HG02840 (cell line): ENCODE data around the gene MEGF11.

Experiments
- ATAC-seq: cut with Tn5 transposase; IDR thresholded peaks from one replicate; pipeline ENCODE4 v1.9.1; 2021; ENCODE audit warnings: mild to moderate bottlenecking, moderate library complexity, moderate number of reproducible peaks; ENCODE audit not compliant: unreplicated experiment, low FRiP score

Gene MEGF11

GRCh38 chr15:66222273-66223198 lies 31.0 kb downstream of the MEGF11 start:
- no peak for ATAC-seq

DNA sequence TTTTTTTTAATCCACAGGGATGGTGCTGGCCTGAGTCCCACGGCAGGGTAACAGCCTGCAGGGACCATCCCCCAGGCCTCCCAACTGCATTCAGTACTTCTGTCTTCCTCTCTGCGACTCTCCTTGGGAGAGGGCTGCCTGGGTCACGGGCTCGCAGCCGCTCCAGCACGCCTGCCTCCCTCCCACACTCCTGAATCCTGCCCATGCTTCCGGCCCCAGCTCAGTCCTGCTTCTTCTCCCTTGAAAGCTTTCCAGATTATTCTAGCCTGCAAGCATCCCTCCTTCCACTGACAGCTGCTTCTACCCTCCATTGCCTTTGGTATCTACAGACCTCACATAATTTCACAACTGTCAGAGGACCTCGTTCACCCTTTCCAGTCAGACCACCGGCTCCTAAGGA lies 32.4 kb downstream of the MEGF11 start:
- ATAC-seq, result no peak

GRCh38 chr15:66220601-66221000 lies 32.9 kb downstream of the MEGF11 start:
- ATAC-seq, result no peak

DNA sequence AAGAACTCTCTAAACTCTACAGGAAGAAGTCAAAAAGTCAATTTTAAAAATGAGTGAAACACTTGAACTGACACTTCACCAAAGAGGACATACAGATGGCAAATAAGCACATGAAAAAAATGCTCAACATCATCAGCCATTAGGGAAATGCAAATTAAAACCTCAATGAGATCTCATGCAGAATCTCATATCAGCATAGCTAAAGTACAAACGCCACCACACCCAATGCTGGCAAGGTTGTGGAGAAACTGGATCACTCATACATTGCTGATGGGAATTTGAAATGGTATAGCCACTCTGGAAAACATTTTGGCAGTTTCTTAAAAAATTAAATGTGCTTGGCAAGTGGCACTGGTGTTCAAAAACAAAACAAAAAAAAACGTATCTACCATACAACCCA lies 34.2 kb downstream of the MEGF11 start:
- no peak for ATAC-seq

GRCh38 chr15:66216806-66217205 lies 36.7 kb downstream of the MEGF11 start:
- no peak for ATAC-seq

GRCh38 chr15:66215811-66216210 lies 37.7 kb downstream of the MEGF11 start:
- no peak for ATAC-seq

DNA sequence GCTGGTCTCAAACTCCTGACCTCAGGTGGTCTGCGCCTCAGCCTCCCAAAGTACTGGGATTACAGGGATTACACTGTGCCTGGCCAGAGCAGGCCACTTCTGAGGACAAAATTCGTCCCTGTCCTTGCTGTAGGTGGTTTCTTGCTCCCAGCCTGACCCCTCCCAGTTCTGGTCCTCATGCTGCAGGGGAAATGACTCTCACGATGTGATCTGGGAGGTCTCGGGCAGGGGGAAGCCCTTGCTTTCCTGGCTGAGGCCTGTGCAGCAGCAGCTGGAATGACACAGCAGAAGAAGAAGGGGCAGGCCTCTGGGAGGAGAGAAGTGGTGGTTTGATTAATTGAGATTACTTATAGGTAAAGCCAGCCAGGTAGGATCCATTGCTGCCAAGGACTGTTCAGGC lies 39.3 kb downstream of the MEGF11 start:
- ATAC-seq, result no peak

GRCh38 chr15:66212563-66212921 lies 41.0 kb downstream of the MEGF11 start:
- ATAC-seq, result no peak

DNA sequence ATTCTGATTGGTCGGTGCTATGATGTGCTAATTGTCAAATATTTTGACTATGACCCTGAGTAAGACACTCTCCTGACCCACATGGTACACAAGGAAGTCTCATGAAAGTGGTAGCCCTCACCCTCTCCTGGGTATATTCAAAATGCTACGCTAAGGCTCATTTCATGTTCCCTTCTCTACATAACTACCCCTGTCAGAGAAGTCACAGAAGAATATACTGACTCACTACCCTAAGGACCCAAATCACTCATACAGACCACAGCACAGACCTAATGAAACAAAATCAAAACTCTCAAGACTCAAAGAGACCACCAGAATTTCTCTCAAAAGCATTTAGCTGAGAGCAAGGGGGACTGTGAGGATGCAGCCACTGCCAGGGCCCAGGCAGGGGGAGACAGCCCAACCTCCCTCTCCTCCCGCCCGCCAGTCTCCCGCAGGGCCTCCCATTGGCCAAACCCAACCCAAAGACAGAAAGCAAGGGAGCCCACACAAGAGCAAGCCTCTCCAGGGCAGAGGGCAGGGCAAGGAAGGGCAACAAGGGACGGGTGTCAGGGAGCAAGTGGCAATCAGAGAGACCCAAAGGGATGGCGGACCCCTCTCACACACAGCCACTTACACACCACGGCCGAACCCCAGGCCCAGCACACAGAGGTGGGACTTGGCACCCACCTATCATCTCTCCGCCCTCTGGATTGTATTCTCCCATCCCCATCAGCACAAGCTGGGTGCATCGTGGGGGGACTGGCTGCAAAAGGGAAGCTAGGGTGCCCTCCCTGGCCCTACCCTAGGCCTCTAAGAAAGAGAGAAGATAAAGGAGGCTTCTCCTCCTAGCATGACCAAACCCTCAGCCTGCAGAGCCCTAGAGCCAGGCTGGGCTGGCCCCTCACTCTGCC lies 41.6 kb downstream of the MEGF11 start:
- ATAC-seq, result no peak

GRCh38 chr15:66210684-66211083 lies 42.9 kb downstream of the MEGF11 start:
- ATAC-seq, result no peak

DNA sequence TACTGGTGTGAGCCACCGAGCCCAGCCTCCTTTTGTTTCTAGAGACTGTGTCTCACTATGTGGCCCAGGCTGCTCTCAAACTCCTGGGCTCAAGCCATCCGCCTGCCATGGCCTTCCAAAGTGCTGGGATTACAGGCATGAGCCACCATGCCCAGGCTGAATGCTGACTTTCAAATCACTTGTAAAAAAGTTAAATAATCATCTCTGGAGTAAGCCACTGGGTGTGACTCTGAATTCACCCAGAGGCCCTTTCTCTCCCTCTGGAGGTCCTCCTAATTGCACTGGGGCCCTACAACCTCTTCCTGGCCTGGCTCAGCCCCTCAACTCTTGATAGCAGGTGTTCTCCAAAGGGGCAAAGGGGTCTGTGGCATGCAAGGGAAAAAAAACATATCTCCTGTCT lies 54.8 kb downstream of the MEGF11 start:
- ATAC-seq, result no peak

DNA sequence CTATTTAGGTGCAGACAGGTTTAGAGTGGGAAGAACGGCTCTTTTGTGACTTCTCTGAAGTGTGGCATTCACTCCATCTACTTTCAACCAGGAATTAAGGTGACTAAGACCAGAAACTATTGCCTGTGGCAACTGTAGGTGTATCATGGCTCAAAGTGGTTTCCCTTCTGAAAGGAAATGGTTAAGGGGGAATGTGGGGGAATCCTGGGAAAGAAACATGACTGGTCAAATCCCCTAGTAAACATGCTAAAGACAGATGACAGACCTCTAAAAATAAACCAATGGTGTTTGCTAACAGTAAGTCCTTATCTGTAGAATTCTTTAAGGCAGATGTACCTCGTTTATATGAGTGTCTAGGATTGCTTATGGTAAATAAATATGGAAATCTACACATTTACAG lies 56.9 kb downstream of the MEGF11 start:
- ATAC-seq, result no peak

- no peak for ATAC-seq
Measured at GRCh38 chr15:66195621-66196230, 57.8 kb downstream of the MEGF11 start.

DNA sequence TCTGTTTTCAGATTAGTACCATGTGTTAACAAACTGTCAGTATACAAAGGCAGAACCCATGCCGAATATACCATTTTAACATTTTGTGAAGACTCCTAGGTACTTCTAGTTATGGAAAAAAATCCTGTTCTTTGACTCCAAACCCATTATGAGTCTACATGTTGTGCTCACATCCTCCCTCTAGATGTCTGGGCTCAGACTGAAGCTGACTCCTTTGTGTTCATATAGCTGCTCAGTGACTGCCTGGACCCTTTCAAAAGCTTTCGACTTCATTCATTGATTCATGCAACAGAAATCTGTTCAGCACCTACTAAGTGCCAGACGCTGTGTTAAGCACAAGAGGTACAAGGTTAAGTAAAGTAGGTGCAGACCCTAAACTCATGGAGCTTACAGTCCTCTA lies 60.5 kb downstream of the MEGF11 start:
- no peak for ATAC-seq

DNA sequence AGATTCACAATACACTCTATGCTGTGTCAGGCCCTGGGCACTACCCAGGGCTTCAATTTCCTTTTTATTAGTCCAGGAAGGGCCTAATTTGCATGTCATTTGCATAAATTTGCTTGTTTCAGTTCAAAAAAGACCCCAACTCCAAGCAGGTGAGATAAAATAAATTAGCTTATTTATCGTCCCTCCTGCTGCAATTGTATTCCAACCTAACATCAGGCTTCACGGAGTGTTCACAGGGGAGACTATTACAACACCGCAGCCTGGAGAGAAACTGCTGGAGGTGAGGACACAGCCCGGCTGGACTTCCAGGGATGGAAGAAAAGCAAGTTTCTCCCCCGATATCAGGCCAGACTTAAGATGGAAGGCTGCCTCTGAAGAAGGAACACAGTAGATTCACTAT lies 62.8 kb downstream of the MEGF11 start:
- no peak for ATAC-seq

GRCh38 chr15:66189291-66189690 lies 64.3 kb downstream of the MEGF11 start:
- ATAC-seq, result no peak

DNA sequence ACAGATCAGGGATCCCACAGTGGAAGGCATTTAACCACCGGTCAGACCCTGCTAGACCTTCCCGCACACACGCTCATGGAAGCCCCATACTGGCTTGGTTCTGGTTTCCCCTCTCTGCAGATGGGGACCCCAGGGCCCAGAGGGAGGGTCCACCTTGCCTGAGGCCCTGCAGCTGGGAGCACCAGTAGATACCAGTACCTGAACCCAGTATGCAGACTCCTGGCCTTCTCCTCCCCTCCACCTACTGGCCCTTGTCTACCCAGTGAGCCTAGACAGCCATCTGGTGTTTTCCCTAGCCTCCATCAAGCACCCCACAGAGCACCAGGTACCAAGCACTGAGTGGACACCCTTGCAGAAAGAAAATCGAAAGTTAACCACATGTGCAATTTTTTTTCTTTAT lies 65.1 kb downstream of the MEGF11 start:
- no peak for ATAC-seq

DNA sequence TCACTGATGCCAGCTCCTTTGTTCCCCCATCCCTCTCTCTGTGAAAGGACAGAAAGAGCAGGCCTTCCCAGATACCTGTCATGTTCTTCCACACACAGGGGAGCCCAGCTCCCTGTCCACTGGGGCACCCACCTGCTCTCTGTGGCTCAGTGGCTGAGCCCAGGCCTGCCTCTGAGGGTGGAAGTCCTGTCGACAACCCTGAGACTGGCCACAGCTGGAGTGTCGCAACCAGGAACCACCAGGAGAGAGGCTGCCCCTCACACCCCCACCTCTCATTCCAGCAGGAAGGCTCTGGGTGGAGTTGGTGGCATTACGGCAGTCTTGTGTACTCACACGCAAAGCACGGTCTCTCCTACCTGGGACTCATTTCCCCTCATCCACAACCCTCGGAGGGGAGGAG lies 66.3 kb downstream of the MEGF11 start:
- no peak for ATAC-seq

DNA sequence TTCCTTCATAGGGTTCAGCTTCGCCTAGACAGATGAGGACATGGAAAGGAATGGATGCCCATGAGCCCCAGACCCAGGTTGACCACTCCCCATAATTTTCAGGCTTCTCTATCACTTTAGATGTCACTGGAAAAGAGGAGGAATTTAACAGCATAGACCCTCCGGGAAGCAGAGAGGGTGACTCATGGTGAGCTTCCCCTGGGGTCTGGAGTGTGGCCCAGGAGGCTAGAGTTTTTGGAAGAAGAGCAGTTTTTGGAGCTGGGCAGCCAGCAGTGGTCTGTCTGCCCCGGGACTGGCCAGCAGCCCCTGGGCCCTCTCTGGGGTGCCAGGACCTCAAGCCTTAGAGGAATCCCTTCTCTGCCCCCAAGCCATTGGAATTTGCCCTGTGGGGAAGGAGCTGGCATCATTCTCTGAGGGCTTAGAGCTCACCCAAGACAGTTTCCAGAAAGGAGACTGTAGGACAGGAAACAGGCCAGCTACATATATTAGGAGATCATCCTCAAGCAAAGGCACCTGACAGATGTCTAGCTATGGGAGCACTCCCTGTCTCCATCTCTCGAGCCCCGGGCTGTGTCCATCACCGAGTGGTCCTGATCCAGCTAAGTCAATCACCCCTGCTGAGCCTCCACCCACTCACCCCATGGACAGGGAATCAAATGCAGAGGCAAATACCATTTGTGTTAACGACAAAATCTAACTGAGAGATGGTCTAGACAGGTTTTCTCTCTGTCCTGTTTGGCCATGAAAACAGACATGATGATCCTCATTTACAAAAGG lies 67.3 kb downstream of the MEGF11 start:
- no peak for ATAC-seq
